ENCODE data around the gene SLC7A6OS.

Gene SLC7A6OS

GRCh38 chr16:68249371-68249770, 61.4 kb downstream of the SLC7A6OS start:
- no peak for DNase-seq
